Neural progenitor cell (in vitro differentiated cells): ENCODE data around the gene TULP1. TPM values are rescaled to one million over a fixed set of nuclear protein-coding genes. Genes with fewer than 3 reads are reported as not detected.
"Not testable (repeated sequence)": the region's sequence is repeated elsewhere in the genome, so short reads cannot be mapped to it uniquely, and the experiment has no call there.

Source experiments
- DNase-seq: peaks from one replicate; pipeline ENCODE4 v3.0.0-alpha.2; 2016; ENCODE audit warnings: low spot score
- H2AFZ ChIP-seq: fragments of 200-600 bp; sonication (generic); replicated peaks from 2 replicates; pipeline ENCODE4 v1.6.1; 2016; ENCODE audit warnings: antibody characterized with exemption
- H3F3A ChIP-seq: fragments of 200-600 bp; sonication (generic); 2 replicates; pipeline ENCODE4 v1.6.1; 2016; ENCODE audit warnings: antibody characterized with exemption, low read depth
- H3K27ac ChIP-seq: fragments of 200-600 bp; sonication (generic); 2 replicates; pipeline ENCODE4 v1.5.1; 2016; ENCODE audit warnings: mild to moderate bottlenecking
- H3K27me3 ChIP-seq: fragments of 200-600 bp; sonication (generic); 2 replicates; pipeline ENCODE4 v1.6.1; 2016; ENCODE audit warnings: mild to moderate bottlenecking, moderate library complexity
- H3K36me3 ChIP-seq: fragments of 200-600 bp; sonication (generic); 2 replicates; pipeline ENCODE4 v1.5.1; 2016
- H3K4me1 ChIP-seq: fragments of 200-600 bp; sonication (generic); 2 replicates; pipeline ENCODE4 v1.6.1; 2016; ENCODE audit warnings: mixed run types
- H3K4me2 ChIP-seq: fragments of 200-600 bp; sonication (generic); 2 replicates; pipeline ENCODE4 v1.6.1; 2016
- H3K4me3 ChIP-seq: fragments of 200-600 bp; sonication (generic); 2 replicates; pipeline ENCODE4 v1.5.1; 2016
- H3K79me2 ChIP-seq: fragments of 200-600 bp; sonication (generic); 2 replicates; pipeline ENCODE4 v1.6.1; 2016; ENCODE audit warnings: low read depth
- H3K9ac ChIP-seq: fragments of 200-600 bp; sonication (generic); 2 replicates; pipeline ENCODE4 v1.6.1; 2016
- H3K9me3 ChIP-seq: fragments of 200-600 bp; sonication (generic); 2 replicates; pipeline ENCODE4 v1.5.1; 2016; ENCODE audit warnings: low read depth
- H4K20me1 ChIP-seq: fragments of 200-600 bp; sonication (generic); 2 replicates; pipeline ENCODE4 v1.6.1; 2016; ENCODE audit warnings: low read depth
- H3K27ac Mint-ChIP-seq: 3 replicates; pipeline ENCODE4 v1.8.0; 2021; ENCODE audit warnings: mixed read lengths
- H3K27me3 Mint-ChIP-seq: 2 replicates; pipeline ENCODE4 v1.8.0; 2022; ENCODE audit warnings: low read depth, mild to moderate bottlenecking, inconsistent platforms, moderate library complexity, mixed read lengths; ENCODE audit not compliant: insufficient read depth
- H3K36me3 Mint-ChIP-seq: 3 replicates; pipeline ENCODE4 v1.8.0; 2021; ENCODE audit warnings: mixed read lengths
- H3K4me1 Mint-ChIP-seq: 3 replicates; pipeline ENCODE4 v1.8.0; 2021; ENCODE audit warnings: mixed read lengths
- H3K4me3 Mint-ChIP-seq: 3 replicates; pipeline ENCODE4 v1.8.0; 2021; ENCODE audit warnings: mild to moderate bottlenecking, moderate library complexity, mixed read lengths
- H3K9me3 Mint-ChIP-seq: 3 replicates; pipeline ENCODE4 v1.8.0; 2020; ENCODE audit warnings: mixed read lengths
- EZH2 ChIP-seq: fragments of 200-600 bp; sonication (generic); IDR thresholded peaks from 2 replicates; pipeline ENCODE4 v1.6.1; 2017; ENCODE audit warnings: antibody characterized with exemption, mild to moderate bottlenecking, moderate library complexity
- EZH2phosphoT487 ChIP-seq: fragments of 200-600 bp; sonication (generic); IDR thresholded peaks from 2 replicates; pipeline ENCODE4 v1.6.1; 2017; ENCODE audit warnings: antibody characterized with exemption
- total RNA-seq: library from RNA; depleted of rRNA; stranded (reverse); fragments of >200 nt; gene quantifications from 2 replicates; pipeline ENCODE4 v1.2.3, GENCODE V29; 2015; ENCODE audit warnings: low replicate concordance
- TF ChIP-seq, protein P1 (sequence below): fragments of 200-600 bp; sonication (generic); IDR thresholded peaks from 2 replicates; pipeline ENCODE4 v1.5.1; 2017; ENCODE audit warnings: antibody characterized with exemption, mild to moderate bottlenecking

TULP1 gene
- total RNA-seq, 1 donor from 2014 or later = not detected

- peaks cover 15% of the 10 kb centered on the region for H3K9me3 Mint-ChIP-seq
- H3K9ac ChIP-seq = no peak overlapping the region
- no peaks in the 10 kb centered on the region for H3K36me3 ChIP-seq
- H3K27me3 Mint-ChIP-seq = peaks cover 2% of the 10 kb centered on the region
- peak overlapping the region; percentile 31 for H3K4me2 ChIP-seq
- no peak overlapping the region for H3K4me3 Mint-ChIP-seq
- no peaks in the 10 kb centered on the region for H4K20me1 ChIP-seq
- no peak overlapping the region for H3K27ac Mint-ChIP-seq
- H3K4me3 ChIP-seq = no peak overlapping the region
- H3K9me3 ChIP-seq = no peaks in the 10 kb centered on the region
- H3K79me2 ChIP-seq = no peaks in the 10 kb centered on the region
- no peak for TF ChIP-seq EZH2
- no peak overlapping the region for H3K27ac ChIP-seq
- H3K27me3 ChIP-seq = no peaks in the 10 kb centered on the region
- no peak for DNase-seq
- peaks cover 6% of the 10 kb centered on the region for H3K4me1 Mint-ChIP-seq
- no peaks in the 10 kb centered on the region for H3K36me3 Mint-ChIP-seq
- peaks cover 17% of the 10 kb centered on the region for H3F3A ChIP-seq
- peak overlapping the region; percentile 72 for H2AFZ ChIP-seq
- peaks cover 9% of the 10 kb centered on the region for H3K4me1 ChIP-seq
Observed at GRCh38 chr6:35544769-35545361, 32.2 kb upstream of the TULP1 start.

DNA sequence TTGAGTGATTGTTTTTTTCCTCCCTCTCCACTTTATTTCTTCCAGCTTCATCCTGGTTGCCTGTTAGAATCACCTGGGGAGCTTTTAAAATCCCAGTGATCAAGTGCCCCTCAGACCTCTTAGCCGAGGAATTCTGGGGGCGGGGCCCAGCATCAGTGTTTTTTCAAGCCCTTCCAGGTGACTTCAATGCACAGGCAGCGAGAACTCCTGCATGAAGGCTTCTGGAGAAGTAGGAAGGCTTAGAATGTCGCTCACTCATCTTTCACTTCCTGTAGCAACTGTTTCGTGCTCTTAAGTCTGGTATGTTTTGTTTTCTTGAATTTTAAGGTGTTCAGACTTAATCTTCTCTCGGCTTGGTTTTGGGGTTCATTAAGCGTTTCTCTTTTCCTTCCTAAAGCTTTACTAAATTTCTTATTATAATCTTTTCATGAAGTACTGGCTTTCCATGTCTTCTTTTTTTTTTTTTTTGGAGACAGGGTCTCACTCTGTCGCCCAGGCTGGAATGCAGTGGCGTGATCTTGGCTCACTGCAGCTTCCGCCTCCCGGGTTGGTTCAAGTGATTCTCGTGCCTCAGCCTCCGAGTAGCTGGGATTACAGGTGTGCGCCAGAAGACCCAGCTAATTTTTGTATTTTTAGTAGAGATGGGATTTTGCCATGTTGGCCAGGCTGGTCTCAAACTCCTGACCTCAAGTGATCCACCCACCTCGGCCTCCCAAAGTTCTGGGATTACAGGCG is 30.9 kb upstream of the TULP1 start:
- H3K79me2 ChIP-seq = no peaks in the 10 kb centered on the region
- H3K36me3 ChIP-seq = no peaks in the 10 kb centered on the region
- Mint-ChIP-seq H3K27ac (no peak overlapping the region), H3K36me3 (no peaks in the 10 kb centered on the region), H3K4me3 (no peak overlapping the region), H3K27me3 (peaks cover 3% of the 10 kb centered on the region), H3K9me3 (peaks cover 13% of the 10 kb centered on the region), H3K4me1 (peaks cover 6% of the 10 kb centered on the region)
- H3K9ac ChIP-seq = no peak overlapping the region
- no peak overlapping the region for H3K4me3 ChIP-seq
- H4K20me1 ChIP-seq = no peaks in the 10 kb centered on the region
- no peak overlapping the region for H3K27ac ChIP-seq
- no peak overlapping the region for H2AFZ ChIP-seq
- TF ChIP-seq, protein P1, sequence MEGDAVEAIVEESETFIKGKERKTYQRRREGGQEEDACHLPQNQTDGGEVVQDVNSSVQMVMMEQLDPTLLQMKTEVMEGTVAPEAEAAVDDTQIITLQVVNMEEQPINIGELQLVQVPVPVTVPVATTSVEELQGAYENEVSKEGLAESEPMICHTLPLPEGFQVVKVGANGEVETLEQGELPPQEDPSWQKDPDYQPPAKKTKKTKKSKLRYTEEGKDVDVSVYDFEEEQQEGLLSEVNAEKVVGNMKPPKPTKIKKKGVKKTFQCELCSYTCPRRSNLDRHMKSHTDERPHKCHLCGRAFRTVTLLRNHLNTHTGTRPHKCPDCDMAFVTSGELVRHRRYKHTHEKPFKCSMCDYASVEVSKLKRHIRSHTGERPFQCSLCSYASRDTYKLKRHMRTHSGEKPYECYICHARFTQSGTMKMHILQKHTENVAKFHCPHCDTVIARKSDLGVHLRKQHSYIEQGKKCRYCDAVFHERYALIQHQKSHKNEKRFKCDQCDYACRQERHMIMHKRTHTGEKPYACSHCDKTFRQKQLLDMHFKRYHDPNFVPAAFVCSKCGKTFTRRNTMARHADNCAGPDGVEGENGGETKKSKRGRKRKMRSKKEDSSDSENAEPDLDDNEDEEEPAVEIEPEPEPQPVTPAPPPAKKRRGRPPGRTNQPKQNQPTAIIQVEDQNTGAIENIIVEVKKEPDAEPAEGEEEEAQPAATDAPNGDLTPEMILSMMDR = no peak
- TF ChIP-seq EZH2phosphoT487 (no peak), EZH2 (no peak)
- H3K9me3 ChIP-seq = no peaks in the 10 kb centered on the region
- H3K4me2 ChIP-seq = no peak overlapping the region
- H3K4me1 ChIP-seq = peaks cover 9% of the 10 kb centered on the region
- H3K27me3 ChIP-seq = no peaks in the 10 kb centered on the region
- peaks cover 17% of the 10 kb centered on the region for H3F3A ChIP-seq
- no peak for DNase-seq

GRCh38 chr6:35541836-35542235 is 29.1 kb upstream of the TULP1 start:
- no peak overlapping the region for H3K4me3 Mint-ChIP-seq
- H3K9me3 ChIP-seq = no peaks in the 10 kb centered on the region
- H3K36me3 ChIP-seq = no peaks in the 10 kb centered on the region
- peaks cover 4% of the 10 kb centered on the region for H3K4me1 Mint-ChIP-seq
- H3K79me2 ChIP-seq = no peaks in the 10 kb centered on the region
- no peak for DNase-seq
- no peak overlapping the region for H3K9ac ChIP-seq
- no peak overlapping the region for H3K27ac Mint-ChIP-seq
- TF ChIP-seq EZH2phosphoT487 (no peak), EZH2 (no peak)
- TF ChIP-seq, protein P1 = no peak
- H4K20me1 ChIP-seq = no peaks in the 10 kb centered on the region
- H3K27me3 ChIP-seq = no peaks in the 10 kb centered on the region
- peaks cover 2% of the 10 kb centered on the region for H3K27me3 Mint-ChIP-seq
- no peaks in the 10 kb centered on the region for H3K36me3 Mint-ChIP-seq
- H3K4me3 ChIP-seq = no peak overlapping the region
- H3F3A ChIP-seq = peaks cover 10% of the 10 kb centered on the region
- H3K9me3 Mint-ChIP-seq = peaks cover 13% of the 10 kb centered on the region
- no peak overlapping the region for H3K27ac ChIP-seq
- no peak overlapping the region for H2AFZ ChIP-seq
- H3K4me2 ChIP-seq = no peak overlapping the region
- H3K4me1 ChIP-seq = peaks cover 9% of the 10 kb centered on the region

DNA sequence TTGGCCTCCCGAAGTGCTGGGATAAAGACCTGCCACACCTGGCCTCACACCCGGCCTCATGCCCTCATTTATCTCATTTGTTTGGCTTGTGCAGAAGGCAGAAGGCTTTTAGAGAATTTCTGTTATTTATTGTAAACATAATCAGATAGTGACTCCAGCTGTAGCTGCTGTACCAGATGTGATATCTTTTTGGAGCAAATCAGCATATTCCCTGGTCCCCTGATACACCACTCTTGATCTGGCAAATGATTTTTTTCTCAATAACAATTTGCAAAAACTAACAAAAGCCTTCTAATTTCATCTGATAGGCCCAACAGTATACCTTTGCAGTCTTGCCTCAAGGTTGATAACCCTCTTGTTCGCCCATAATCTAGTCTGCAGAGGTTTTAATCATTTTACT is 26.5 kb upstream of the TULP1 start:
- Histone ChIP-seq H3K9me3 (no peaks in the 10 kb centered on the region), H3K27me3 (no peaks in the 10 kb centered on the region), H2AFZ (no peak overlapping the region), H3K79me2 (no peaks in the 10 kb centered on the region), H3K27ac (no peak overlapping the region), H3K9ac (no peak overlapping the region), H3K4me1 (peaks cover 16% of the 10 kb centered on the region), H3K4me3 (no peak overlapping the region), H4K20me1 (peaks cover 6% of the 10 kb centered on the region), H3K36me3 (no peaks in the 10 kb centered on the region), H3F3A (peaks cover 21% of the 10 kb centered on the region), H3K4me2 (no peak overlapping the region)
- H3K4me3 Mint-ChIP-seq = no peak overlapping the region
- no peak for DNase-seq
- no peak overlapping the region for H3K27ac Mint-ChIP-seq
- H3K36me3 Mint-ChIP-seq = no peaks in the 10 kb centered on the region
- TF ChIP-seq, protein P1 = no peak
- TF ChIP-seq EZH2 (no peak), EZH2phosphoT487 (no peak)
- peaks cover 8% of the 10 kb centered on the region for H3K27me3 Mint-ChIP-seq
- peaks cover 24% of the 10 kb centered on the region for H3K4me1 Mint-ChIP-seq
- H3K9me3 Mint-ChIP-seq = peaks cover 13% of the 10 kb centered on the region

GRCh38 chr6:35535847-35536246 is 23.2 kb upstream of the TULP1 start:
- H3K4me1 ChIP-seq = peaks cover 24% of the 10 kb centered on the region
- H3K36me3 Mint-ChIP-seq, H3K4me3 Mint-ChIP-seq, H3K9ac ChIP-seq, H3K4me3 ChIP-seq, H3K36me3 ChIP-seq, H2AFZ ChIP-seq, H3K27me3 ChIP-seq, H3K79me2 ChIP-seq, H3K27ac ChIP-seq, H3K27ac Mint-ChIP-seq, H3K9me3 Mint-ChIP-seq, DNase-seq, H3K4me2 ChIP-seq, H3K9me3 ChIP-seq: not testable (repeated sequence)
- peaks cover 22% of the 10 kb centered on the region for H3F3A ChIP-seq
- Mint-ChIP-seq H3K27me3 (peaks cover 11% of the 10 kb centered on the region), H3K4me1 (peaks cover 34% of the 10 kb centered on the region)
- H4K20me1 ChIP-seq = peaks cover 11% of the 10 kb centered on the region
